HG02610 (cell line): ENCODE results near the gene PNN.
"Not testable (repeated sequence)": the region's sequence is repeated elsewhere in the genome, so short reads cannot be mapped to it uniquely, and the experiment has no call there.

Experiments
- ATAC-seq: cut with Tn5 transposase; IDR thresholded peaks from one replicate; pipeline ENCODE4 v1.9.1; 2021; ENCODE audit warnings: mild to moderate bottlenecking, moderate library complexity; ENCODE audit not compliant: unreplicated experiment

Gene PNN

DNA sequence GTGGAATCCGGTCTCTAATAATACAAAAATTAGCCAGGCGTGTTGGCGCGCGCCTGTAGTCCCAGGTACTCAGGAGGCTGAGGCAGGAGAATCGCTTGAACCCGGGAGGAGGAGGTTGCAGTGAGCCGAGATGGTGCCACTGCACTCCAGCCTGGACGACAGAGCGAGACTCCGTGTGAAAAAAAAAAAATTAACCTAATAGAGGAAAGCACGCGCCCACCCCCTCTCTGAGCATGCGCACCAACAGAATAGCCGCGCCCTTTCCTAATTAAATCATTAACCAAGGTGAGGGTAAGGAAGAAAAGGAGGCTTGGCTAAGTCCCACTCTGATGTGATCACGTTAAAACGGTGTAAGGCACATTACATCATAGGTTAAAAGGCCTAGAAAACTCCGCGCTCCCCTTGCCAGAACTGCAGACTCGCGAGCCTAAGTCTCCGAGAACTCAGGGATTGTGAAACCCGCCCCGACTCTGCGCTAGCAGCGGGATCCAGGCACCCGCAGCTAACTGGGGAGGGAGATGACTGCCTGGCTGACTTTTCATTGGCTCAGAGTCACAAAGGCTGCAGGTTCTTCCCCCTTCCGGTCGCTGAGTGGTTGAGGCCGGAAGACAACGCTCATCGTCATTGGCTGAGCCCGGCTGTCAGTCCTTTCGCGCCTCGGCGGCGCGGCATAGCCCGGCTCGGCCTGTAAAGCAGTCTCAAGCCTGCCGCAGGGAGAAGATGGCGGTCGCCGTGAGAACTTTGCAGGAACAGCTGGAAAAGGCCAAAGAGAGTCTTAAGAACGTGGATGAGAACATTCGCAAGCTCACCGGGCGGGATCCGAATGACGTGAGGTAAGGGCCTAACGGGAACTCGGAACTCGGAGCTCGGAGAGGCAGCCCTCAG is at the start of gene PNN:
Gene PNN (plus strand): TSS at position 695 of the 885 bp plus-strand sequence. CDS start 26 bp downstream, at position 721.
- peak; percentile 92 for ATAC-seq

DNA sequence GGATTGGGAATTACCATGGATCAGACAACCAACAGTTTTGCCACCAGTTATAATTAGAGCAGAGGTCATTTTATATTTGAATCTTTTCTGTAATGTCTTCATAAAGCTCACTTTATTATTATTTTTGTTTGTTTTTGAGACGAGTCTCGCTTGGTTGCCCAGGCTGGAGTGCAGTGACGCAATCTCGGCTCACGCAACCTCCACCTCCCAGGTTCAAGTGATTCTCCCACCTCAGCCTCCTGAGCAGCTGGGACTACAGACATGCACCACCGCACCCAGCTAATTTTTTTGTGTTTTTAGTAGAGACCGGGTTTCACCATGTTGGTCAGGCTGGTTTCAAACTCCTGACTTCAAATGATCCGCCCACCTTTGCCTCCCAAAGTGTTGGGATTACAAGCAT is 37.2 kb upstream of the PNN start:
- not testable (repeated sequence) for ATAC-seq

DNA sequence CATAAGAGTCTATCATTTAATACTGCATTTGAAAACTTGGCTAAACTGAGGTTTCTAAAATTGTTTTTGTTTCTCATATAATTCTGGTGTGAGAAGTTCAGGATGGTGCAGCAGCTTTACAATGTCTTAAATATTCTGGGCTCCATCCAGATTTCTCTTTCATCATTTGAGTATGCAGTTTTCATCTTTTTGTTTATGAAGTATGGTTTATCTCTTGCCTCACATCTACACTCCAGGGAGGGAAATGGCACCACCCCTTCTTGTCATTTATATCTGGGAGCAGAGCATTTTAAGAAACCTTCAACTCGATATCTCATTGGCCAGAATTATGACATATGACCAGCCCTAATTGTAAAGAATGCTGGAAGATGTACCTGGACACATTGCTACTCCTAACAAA is 36.6 kb upstream of the PNN start:
- ATAC-seq = no peak

DNA sequence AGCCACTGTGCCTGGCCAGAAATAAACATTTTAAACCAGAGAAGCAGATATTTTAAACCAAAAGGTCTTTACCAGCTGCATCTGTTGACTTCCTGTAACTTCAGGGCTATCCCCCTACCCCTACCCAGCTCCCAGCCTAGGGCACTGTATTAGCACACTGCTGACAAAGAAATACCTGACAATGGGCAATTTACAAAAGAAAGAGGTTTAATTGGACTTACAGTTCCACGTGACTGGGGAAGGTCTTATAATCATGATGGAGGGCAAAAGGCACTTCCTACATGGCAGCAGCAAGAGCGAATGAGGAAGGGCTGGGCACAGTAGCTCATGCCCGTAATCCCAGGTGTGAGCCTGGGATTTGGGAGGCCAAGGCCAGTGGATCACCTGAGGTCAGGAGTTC is 34.9 kb upstream of the PNN start:
- no peak for ATAC-seq

DNA sequence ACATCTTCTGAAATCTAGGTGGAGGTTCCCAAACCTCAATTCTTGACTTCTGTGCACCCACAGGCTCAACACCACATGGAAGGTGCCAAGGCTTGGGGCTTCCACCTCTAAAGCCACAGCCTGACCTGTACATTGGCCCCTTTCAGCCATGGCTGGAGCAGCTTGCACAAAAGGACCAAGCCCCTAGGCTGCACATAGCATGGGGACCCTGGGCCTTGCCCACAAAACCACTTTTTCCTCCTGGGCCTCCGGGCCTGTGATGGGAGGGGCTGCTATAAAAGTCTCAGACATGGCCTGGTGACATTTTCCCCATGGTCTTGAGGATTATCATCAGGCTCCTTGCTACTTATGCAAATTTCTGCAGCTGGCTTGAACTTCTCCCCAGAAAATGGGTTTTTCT is 33.4 kb upstream of the PNN start:
- ATAC-seq = not testable (repeated sequence)

DNA sequence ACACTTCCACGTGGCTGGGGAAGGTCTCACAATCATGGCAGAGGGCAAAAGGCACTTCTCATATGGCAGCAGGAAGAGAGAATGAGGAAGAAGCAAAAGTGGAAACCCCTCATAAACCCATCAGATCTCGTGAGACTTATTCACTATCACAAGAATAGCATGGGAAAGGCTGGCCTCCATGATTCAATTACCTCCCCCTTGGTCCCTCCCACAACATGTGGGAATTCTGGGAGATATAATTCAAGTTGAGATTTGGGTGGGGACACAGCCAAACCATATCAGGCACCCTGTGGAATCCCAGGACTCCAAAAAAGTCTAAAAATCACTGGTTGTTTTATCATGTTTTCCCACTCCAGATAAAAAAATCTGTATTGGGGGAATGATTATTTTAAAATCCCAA is 31.8 kb upstream of the PNN start:
- ATAC-seq = not testable (repeated sequence)

DNA sequence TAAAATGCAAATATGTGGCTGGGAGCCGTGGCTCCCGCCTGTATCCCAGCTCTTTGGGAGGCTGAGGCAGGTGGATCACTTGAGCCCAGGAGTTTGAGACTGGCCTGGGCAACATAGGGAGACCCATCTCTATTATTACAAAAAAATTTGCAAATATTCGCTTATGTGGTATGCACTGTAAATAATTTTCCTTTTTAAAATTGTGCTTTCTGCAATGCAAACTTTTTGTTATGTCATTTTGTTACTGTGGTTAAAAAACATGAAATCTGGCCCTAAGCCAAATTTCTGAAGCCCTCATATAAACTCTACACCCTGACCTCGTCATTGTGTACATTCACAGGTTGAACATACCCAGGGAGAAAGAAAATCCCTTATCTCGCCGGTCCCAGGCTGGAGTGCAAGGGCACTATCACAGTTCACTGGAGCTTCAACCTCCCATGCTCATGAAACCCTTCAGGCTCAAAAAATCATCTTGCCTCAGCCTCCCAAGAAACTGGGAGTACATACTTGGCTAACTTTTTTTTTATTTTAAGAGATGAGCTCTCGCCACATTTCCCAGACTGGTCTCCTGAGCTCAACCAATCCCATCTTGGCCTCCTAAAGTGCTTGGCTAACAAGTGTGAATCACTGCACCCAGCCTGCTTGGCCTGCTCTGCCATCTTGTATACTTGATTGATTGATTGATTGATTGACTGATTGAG is 29.6 kb upstream of the PNN start:
- ATAC-seq = no peak

DNA sequence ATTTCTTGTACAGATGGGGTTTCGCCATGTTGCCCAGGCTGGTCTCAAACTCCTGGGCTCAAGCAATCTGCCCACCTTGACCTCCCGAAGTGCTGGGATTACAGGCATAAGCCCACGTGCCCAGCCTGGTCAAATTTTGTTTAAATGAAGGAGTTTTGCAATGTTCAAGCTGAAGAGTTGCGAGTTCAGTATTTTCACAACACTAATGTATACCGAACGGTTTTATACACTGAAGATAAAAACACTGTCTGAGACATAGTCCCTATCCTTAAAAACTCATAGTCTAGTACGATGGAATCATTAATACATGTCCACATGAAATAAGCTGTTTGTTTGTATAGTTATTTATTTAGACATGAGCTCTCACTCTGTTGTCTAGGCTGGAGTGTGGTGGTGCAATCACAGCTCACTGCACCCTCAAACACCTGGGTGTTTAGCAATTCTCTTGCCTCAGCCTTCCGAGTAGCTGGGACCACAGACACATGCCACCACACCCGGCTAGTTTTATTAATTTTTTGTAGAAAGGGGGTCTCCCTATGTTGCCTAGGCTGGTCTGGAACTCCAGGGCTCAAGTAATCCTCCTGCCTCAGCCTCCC is 20.4 kb upstream of the PNN start:
- no peak for ATAC-seq

DNA sequence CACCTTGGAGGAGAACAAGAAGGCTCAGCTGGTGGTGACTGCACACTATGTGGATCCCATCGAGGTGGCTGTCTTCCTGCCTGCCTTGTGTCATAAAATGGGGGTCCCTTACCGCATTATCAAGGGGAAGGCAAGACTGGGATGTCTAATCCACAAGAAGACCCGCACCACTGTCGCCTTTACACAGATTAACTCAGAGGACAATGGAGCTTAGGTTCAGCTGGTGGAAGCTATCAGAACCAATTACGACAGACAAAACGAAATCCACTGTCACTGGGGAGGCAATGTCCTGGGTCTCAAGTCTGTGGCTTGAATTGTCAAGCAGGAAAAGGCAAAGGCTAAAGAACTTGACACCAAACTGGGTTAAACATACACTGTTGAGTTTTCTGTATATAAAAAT is 17.6 kb upstream of the PNN start:
- no peak for ATAC-seq

DNA sequence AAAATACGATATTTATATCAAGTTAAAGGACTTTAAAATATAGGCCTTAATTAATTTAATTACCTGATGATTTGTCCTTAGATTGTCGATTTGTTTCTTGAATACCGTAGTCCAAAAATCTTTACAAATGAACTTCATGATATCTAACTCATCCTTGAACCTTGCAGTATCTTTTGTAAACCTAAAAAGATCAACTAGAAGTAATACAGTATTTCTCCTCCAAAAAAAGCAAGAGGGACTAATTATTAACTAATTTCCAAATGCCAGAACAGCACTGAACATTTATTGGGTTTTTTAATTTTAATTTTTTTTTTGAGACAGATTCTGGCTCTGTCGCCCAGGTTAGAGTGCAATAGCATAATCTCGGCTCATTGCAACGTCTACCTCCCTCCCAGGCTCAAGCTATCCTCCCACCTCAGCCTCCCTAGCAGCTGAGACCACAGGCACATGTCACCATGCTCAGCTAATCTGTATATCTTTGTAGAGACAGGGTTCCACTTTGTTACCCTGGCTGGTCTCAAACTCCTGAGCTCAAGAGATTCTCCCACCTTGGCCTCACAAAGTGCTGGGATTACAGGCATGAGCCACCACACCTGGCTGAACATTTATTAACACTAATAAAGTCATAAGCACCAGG is 16.7 kb upstream of the PNN start:
- ATAC-seq = no peak

DNA sequence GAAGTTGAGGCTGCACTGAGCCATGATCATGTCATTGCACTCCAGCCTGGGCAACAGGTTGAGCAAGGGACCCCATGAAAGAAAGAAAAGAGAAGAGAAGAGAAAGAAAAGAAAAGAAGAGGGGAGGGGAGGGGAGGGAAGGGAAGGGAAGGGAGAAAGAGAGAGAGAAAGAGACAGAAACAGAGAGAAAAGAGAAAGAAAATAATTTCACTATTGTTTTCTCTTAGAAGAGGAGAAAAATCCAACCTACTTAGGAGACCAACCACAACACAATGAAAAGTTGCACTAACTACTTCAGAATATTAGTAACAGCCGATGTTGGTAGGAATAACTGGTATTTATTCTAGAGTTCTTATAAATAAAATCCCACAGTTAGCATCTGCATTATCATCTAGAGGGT is 14.6 kb upstream of the PNN start:
- no peak for ATAC-seq

DNA sequence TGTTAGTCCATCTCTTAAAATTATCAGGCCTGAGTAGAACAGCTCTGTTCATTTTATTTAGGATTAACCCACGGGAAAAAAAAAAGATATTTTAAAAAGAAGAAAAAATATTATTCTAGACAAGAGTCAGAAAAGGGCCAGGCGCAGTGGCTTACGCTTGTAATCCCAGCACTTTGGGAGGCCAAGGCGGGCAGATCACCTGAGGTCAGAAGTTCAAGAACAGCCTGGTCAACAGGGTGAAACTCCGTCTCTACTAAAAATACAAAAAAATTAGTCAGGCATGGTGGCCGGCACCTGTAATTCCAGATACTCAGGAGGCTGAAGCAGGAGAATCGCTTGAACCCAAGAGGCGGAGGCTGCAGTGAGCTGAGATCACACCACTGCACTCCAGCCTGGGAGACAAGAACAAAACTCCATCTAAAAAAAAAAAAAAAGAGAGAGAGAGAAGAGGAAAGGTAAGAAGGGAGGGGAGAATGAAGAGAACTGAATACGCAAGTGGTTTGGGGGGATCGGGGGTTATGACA is 7.2 kb upstream of the PNN start:
- ATAC-seq = not testable (repeated sequence)

DNA sequence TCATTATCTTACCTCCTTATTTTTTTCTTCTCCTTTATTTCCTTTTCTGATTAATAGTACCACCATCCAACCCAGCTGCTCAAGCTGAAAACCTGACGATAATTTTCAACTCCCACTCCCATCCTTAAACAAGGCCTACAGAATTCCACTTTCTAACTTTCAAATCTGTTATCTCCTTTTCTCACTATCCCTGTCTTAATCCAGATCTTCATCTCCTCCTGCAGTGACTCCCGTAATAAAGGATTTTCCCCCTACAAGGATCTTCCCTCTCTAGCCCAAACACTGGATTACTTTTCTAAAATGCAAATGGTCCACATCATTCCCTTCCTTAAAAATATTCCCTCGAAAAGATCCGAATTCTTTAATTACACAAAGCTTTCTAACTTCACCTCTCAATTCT is 6.5 kb upstream of the PNN start:
- no peak for ATAC-seq

DNA sequence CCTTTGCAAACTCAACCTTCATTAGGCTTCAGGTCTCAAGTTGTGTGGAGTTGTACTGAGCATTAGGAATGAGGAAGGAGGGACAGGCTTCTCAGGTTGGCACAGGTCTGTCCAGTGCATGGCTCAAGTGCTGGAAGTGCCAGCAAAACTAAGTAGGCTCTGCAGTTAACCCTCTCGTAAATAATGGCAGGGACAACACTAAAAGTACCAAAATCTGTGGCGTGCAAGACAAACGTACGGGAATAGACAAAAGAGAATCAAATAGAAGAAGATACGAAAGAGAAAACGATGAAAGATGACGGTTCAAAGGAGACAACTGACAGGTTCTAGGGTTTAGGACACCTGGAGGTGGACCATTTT is 5.5 kb upstream of the PNN start:
- ATAC-seq = no peak

DNA sequence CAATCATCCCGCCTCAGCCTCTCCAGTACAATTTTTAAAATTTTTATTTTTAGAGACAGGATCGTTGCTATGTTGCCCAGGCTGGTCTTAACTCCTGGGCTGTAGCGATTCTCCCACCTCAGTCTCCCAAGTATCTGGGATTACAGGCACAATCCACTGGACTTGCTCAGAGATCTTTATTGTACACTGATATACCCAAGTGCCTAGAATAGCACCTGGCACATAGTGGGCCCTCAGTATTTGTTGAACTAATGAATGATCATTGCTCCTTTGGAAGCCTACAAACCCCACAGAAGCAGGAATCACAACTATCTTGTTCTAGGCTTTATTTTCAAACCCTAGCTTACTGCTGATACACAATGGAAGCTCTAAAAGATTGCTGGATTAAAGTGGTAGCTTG is 1.9 kb upstream of the PNN start:
- no peak for ATAC-seq

DNA sequence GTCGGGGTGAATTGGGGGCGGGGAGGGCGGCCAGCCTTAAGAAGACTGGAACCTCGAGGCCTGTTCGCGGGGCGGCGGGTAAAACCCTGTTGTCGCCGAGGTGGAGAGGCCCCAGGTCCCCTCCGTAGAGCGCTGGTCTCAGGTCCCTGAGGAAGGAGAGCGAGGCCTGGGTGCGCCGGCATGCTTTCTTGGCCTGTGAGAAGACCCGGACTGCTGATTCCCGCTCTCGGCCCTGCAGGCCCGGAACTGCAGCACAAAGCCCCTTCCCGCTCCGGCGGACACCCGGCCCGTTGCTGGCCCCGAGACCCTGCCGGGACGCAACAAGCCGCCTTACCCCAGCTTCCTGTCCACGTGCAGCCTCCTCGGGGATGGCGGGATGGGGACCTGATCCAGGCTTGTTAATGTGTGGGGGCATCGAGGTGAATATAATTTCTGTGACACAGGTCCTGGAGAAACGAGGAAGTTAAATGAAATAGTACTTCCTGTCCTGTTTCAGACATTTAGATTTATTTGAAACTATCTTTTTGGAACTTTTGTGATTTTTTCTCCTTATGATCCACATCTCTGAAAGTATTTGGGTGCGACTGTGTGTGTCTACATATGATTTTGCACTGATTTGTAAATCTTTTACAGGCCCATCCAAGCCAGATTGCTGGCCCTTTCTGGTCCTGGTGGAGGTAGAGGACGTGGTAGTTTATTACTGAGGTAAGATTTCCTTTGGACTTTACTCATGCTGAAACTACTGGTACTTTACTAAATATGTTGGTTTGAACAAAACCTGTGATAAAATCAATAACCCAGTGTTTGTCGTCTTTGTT is 600 bp downstream of the PNN start:
- ATAC-seq = peak; percentile 4

DNA sequence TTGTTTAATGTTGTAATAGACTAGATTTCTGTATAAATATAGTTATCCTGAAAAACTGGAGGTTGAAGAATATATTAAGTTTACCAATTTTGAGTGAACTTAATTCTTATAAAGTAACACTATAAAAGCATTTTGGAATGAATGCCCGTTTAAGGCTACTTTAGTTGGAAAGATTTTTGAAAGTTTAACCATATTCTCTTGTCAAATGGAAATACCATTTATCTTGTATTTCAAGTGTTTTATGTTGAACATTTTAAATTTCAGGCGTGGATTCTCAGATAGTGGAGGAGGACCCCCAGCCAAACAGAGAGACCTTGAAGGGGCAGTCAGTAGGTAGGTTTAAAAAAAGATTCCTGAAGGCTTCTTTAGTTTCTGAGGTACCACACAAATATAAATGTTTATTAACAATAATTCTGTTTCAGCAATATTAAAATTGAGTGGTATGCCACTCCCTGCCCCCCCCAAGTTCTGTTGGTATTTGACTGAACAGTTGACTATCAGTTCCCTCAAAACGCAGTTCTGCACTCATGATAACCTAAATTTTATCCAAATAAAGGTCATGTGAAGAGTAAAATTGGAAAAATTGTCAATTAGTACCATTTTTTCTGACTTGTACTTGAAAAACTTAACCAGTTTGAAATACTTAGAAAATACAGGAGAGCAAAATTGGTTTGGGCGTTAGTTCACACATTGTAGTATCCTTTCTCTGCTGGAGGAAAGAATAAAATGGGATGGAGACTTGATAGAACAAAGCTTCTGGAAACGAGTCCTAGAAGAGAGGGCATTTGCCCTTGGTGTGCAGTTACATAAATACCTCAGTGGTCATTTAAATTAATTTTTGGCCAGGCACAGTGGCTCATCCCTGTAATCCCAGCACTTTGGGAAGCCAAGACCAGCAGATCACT is 1.5 kb downstream of the PNN start:
- ATAC-seq = no peak

DNA sequence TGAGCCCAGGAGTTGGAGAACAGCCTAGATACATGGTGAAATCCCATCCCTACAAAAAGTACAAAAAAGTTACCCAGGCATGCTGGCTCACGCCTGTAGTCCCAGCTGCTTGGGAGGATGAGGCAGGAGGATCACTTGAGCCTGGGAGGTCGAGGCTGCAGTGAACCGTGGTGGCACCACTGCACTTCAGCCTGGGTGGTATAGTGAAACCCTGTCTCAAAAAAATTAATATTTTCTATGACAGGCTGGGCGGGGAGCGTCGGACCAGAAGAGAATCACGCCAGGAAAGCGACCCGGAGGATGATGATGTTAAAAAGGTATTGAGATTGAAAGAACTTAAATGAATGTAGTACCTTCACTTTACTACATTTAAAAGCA is 2.1 kb downstream of the PNN start:
- no peak for ATAC-seq

DNA sequence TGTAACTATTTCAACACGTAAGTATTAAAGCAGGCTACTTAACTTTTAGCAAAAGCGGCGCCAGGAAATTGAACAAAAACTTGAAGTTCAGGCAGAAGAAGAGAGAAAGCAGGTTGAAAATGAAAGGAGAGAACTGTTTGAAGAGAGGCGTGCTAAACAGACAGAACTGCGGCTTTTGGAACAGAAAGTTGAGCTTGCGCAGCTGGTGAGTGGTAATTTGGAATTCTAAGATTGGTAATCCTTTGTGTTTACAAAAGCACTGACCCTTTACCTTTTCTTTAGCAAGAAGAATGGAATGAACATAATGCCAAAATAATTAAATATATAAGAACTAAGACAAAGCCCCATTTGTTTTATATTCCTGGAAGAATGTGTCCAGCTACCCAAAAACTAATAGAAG is 4.0 kb downstream of the PNN start:
- no peak for ATAC-seq
